ENCODE data around the gene IER3IP1. TPM values are rescaled to one million over a fixed set of nuclear protein-coding genes. Genes with fewer than 3 reads are reported as not detected.
"Not testable (repeated sequence)": the region's sequence is repeated elsewhere in the genome, so short reads cannot be mapped to it uniquely, and the experiment has no call there.

IER3IP1 gene
- total RNA-seq, 1 donor from 2014 or later: 14.2 TPM

GRCh38 chr18:47179520-47179919, 3.4 kb upstream of the IER3IP1 start:
- peaks cover 6% of the 10 kb centered on the region for H3K36me3 Mint-ChIP-seq (ENCODE audit: low read depth)
- no peaks in the 10 kb centered on the region for H3K4me1 Mint-ChIP-seq (ENCODE audit: low read depth)
- DNase-seq (ENCODE audit: low spot score): no peak
- intact Hi-C loops (cut with micrococcal nuclease): no loop called here
- no peak overlapping the region for H3K4me3 Mint-ChIP-seq (ENCODE audit: low read depth)
- H3K27me3 Mint-ChIP-seq (ENCODE audit: low read depth): no peaks in the 10 kb centered on the region
- H3K27ac Mint-ChIP-seq: no peak overlapping the region
- H3K9me3 Mint-ChIP-seq: peaks cover 11% of the 10 kb centered on the region

- no peak for DNase-seq (ENCODE audit: low spot score)
- peak overlapping the region; percentile 71 for H3K27ac Mint-ChIP-seq
- intact Hi-C loops (cut with micrococcal nuclease): no loop called here
Measured at GRCh38 chr18:47175283-47175897, 774 bp downstream of the IER3IP1 start.

DNA sequence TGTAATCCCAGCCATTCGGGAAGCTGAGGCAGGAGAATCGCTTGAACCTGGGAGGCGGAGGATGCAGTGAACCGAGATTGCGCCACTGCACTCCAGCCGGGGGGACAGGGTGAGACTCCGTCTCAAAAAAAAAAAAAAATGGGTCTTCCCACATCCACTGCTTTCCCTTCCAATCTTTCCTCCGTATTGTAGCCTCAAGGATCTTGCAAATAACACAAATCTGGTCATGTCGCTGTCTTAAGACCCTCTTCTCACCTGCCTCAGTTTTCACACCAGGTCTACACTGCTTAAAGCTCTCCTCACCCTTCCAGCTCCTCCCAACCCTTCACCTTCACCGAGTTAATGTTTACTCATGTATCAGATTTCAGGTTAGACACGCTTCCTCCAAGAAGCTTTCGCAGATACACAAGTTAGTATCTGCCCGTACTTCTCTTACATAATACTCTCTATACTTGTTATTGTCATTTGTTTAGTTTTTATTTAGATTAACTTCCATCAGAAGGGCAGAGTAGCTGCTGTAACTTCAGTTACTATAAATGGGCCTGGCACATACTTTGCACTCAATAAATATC, 1.5 kb downstream of the IER3IP1 start:
- Mint-ChIP-seq H3K4me1 (ENCODE audit: low read depth) (no peaks in the 10 kb centered on the region), H3K9me3 (no peaks in the 10 kb centered on the region), H3K27me3 (ENCODE audit: low read depth) (no peaks in the 10 kb centered on the region), H3K27ac (no peak overlapping the region), H3K4me3 (ENCODE audit: low read depth) (no peak overlapping the region), H3K36me3 (ENCODE audit: low read depth) (peaks cover 9% of the 10 kb centered on the region)
- no peak for DNase-seq (ENCODE audit: low spot score)
- intact Hi-C loops (cut with micrococcal nuclease): no loop called here

More at GRCh38 chr18:47175283-47175897, 774 bp downstream of the IER3IP1 start:
- H3K4me3 Mint-ChIP-seq (ENCODE audit: low read depth): no peak overlapping the region
- H3K27me3 Mint-ChIP-seq (ENCODE audit: low read depth): no peaks in the 10 kb centered on the region
- no peaks in the 10 kb centered on the region for H3K9me3 Mint-ChIP-seq
- peaks cover 9% of the 10 kb centered on the region for H3K36me3 Mint-ChIP-seq (ENCODE audit: low read depth)
- H3K4me1 Mint-ChIP-seq (ENCODE audit: low read depth): no peaks in the 10 kb centered on the region

DNA sequence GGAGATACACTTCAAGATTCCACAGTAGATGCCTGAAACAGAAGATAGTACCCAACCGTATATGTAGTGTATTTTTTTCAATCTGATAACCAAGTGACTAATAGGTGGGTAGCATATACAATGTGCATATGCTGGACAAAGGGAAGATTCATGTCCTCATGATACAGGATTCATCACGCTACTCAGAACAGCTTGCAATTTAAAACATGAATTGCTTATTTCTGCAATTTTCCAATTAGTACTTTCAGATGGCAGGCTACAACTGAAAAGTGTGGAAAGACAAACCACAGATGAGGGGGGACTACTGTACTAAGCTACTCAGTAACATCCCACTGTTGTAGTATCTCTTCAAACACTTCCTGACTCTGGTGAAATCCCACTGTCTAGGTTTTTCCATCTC, 3.7 kb downstream of the IER3IP1 start:
- no peak overlapping the region for H3K4me3 Mint-ChIP-seq (ENCODE audit: low read depth)
- peaks cover 14% of the 10 kb centered on the region for H3K36me3 Mint-ChIP-seq (ENCODE audit: low read depth)
- intact Hi-C loops (cut with micrococcal nuclease): no loop called here
- DNase-seq (ENCODE audit: low spot score): no peak
- no peak overlapping the region for H3K27ac Mint-ChIP-seq
- no peaks in the 10 kb centered on the region for H3K4me1 Mint-ChIP-seq (ENCODE audit: low read depth)
- no peaks in the 10 kb centered on the region for H3K9me3 Mint-ChIP-seq
- H3K27me3 Mint-ChIP-seq (ENCODE audit: low read depth): no peaks in the 10 kb centered on the region

GRCh38 chr18:47168913-47169312, 7.3 kb downstream of the IER3IP1 start:
- H3K36me3 Mint-ChIP-seq (ENCODE audit: low read depth): peaks cover 18% of the 10 kb centered on the region
- H3K4me3 Mint-ChIP-seq (ENCODE audit: low read depth): no peak overlapping the region
- intact Hi-C loops (cut with micrococcal nuclease): no loop called here
- no peaks in the 10 kb centered on the region for H3K27me3 Mint-ChIP-seq (ENCODE audit: low read depth)
- H3K27ac Mint-ChIP-seq: no peak overlapping the region
- peaks cover 8% of the 10 kb centered on the region for H3K4me1 Mint-ChIP-seq (ENCODE audit: low read depth)
- DNase-seq (ENCODE audit: low spot score): no peak
- no peaks in the 10 kb centered on the region for H3K9me3 Mint-ChIP-seq

GRCh38 chr18:47168509-47168908, 7.7 kb downstream of the IER3IP1 start:
- Mint-ChIP-seq H3K4me3 (ENCODE audit: low read depth) (no peak overlapping the region), H3K27ac (no peak overlapping the region), H3K9me3 (no peaks in the 10 kb centered on the region), H3K36me3 (ENCODE audit: low read depth) (peaks cover 20% of the 10 kb centered on the region), H3K27me3 (ENCODE audit: low read depth) (no peaks in the 10 kb centered on the region), H3K4me1 (ENCODE audit: low read depth) (peaks cover 12% of the 10 kb centered on the region)
- intact Hi-C loops (cut with micrococcal nuclease): no loop called here
- no peak for DNase-seq (ENCODE audit: low spot score)

GRCh38 chr18:47166294-47166693, 9.9 kb downstream of the IER3IP1 start:
- H3K27ac Mint-ChIP-seq: no peak overlapping the region
- intact Hi-C loops (cut with micrococcal nuclease): no loop called here
- H3K4me1 Mint-ChIP-seq (ENCODE audit: low read depth): peaks cover 14% of the 10 kb centered on the region
- H3K36me3 Mint-ChIP-seq (ENCODE audit: low read depth): peaks cover 17% of the 10 kb centered on the region
- no peak for DNase-seq (ENCODE audit: low spot score)
- H3K9me3 Mint-ChIP-seq: no peaks in the 10 kb centered on the region
- no peak overlapping the region for H3K4me3 Mint-ChIP-seq (ENCODE audit: low read depth)
- no peaks in the 10 kb centered on the region for H3K27me3 Mint-ChIP-seq (ENCODE audit: low read depth)

- Mint-ChIP-seq H3K27me3 (ENCODE audit: low read depth) (no peaks in the 10 kb centered on the region), H3K27ac (no peak overlapping the region), H3K4me1 (ENCODE audit: low read depth) (peaks cover 14% of the 10 kb centered on the region), H3K36me3 (ENCODE audit: low read depth) (peaks cover 13% of the 10 kb centered on the region), H3K4me3 (ENCODE audit: low read depth) (no peak overlapping the region), H3K9me3 (no peaks in the 10 kb centered on the region)
- intact Hi-C loops (cut with micrococcal nuclease): no loop called here
- DNase-seq (ENCODE audit: low spot score): no peak
Measured at GRCh38 chr18:47163241-47163640, 12.9 kb downstream of the IER3IP1 start.

DNA sequence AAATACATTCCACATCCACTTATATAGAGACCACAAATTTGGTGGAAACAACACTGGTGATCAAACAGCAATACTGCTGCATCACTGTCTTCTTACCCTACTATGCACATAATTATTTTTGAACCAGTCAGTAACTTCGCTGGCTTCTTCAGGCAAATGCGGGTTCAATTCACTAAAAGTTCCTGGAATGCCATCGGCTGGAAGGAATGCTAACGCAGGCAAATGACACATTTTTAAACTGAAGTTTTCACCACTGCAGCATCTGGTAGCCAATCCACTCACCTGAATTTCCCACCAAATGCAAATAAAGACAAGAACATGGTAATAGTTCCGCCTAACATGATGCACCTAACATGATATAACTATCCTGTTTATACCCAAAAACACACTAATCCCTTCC, 15.9 kb downstream of the IER3IP1 start:
- peaks cover 19% of the 10 kb centered on the region for H3K36me3 Mint-ChIP-seq (ENCODE audit: low read depth)
- H3K27ac Mint-ChIP-seq: no peak overlapping the region
- peaks cover 11% of the 10 kb centered on the region for H3K4me1 Mint-ChIP-seq (ENCODE audit: low read depth)
- DNase-seq (ENCODE audit: low spot score): no peak
- intact Hi-C loops (cut with micrococcal nuclease): no loop called here
- no peak overlapping the region for H3K4me3 Mint-ChIP-seq (ENCODE audit: low read depth)
- no peaks in the 10 kb centered on the region for H3K9me3 Mint-ChIP-seq
- no peaks in the 10 kb centered on the region for H3K27me3 Mint-ChIP-seq (ENCODE audit: low read depth)

DNA sequence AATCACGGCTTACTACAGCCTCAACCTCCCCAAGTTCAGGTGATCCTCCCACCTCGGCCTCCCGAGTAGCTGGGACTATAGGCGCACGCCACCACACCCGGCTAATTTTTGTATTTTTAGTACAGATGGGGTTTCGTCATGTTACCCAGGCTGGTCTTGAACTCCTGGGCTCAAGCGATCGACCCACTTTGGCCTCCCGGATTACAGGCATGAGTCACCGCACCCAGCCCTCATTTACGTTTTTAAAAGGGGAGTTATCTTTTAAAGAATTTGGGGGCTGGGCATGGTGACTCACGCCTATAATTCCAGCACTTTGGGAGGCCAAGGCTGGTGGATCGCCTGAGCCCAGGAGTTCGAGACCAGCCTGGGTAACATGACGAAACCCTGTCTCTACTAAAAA, 17.8 kb downstream of the IER3IP1 start:
- intact Hi-C loops (cut with micrococcal nuclease): loop anchor here (10.0 kb wide), 1 partner anchor 244 kb away; the partner anchor contains the start of genes KATNAL2 and PIAS2
- not testable (repeated sequence) for H3K9me3 Mint-ChIP-seq; H3K4me1 Mint-ChIP-seq (ENCODE audit: low read depth); H3K27me3 Mint-ChIP-seq (ENCODE audit: low read depth); H3K4me3 Mint-ChIP-seq (ENCODE audit: low read depth); H3K27ac Mint-ChIP-seq; DNase-seq (ENCODE audit: low spot score)
- peaks cover 20% of the 10 kb centered on the region for H3K36me3 Mint-ChIP-seq (ENCODE audit: low read depth)

DNA sequence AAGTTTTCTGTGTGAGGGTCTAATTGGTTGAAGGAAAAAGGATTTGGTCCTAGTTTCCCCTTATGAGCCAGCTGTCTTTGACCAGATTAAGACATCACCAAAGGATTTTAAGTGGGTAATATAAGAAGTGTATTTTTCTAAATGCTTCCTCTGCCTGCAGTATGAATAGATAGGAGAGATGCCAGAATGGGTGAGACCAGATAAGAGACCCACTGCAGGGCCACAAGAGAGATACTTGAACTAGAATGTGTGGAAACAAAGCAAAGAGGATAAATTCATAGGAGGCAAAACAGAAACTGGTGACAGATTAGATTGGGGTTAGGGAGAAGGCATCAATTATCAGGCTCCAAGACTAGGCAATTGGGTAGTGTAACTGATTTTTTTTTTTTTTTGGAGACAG, 24.7 kb downstream of the IER3IP1 start:
- H3K9me3 Mint-ChIP-seq: no peaks in the 10 kb centered on the region
- intact Hi-C loops (cut with micrococcal nuclease): loop anchor here (10.0 kb wide), 1 partner anchor 237 kb away; the partner anchor contains the start of genes KATNAL2 and PIAS2
- no peaks in the 10 kb centered on the region for H3K27me3 Mint-ChIP-seq (ENCODE audit: low read depth)
- peaks cover 26% of the 10 kb centered on the region for H3K4me1 Mint-ChIP-seq (ENCODE audit: low read depth)
- H3K27ac Mint-ChIP-seq: no peak overlapping the region
- H3K4me3 Mint-ChIP-seq (ENCODE audit: low read depth): peak overlapping the region; percentile 95
- no peak for DNase-seq (ENCODE audit: low spot score)
- peaks cover 30% of the 10 kb centered on the region for H3K36me3 Mint-ChIP-seq (ENCODE audit: low read depth)

DNA sequence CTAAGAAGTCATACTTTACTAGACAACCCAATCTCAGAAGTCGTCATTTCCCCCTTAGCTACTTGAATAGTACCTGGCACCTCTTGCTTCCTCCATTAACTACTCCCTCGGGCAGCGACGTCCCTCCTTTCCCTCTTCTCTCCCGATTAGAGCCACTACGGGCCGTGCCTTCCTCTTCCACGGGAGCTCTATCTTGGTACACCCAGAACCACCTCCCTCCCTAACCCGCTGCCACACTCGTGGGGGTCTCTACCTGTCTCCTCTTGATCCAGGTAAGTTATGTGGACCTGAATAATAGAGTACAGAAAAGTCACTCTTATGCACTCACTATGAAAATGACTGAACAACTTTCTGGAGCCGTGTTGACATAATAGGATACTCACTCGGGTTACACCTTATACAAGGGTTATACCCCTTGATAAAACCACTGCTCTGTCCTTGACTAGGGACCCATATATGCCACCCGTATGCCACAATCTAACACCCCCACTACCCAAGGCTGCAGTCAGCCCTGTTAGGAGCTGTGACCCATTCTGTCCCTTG, 25.3 kb downstream of the IER3IP1 start:
- Mint-ChIP-seq H3K36me3 (ENCODE audit: low read depth) (peaks cover 24% of the 10 kb centered on the region), H3K4me3 (ENCODE audit: low read depth) (peak overlapping the region; percentile 95)
- intact Hi-C loops (cut with micrococcal nuclease): loop anchor here (1.0 to 10.0 kb wide), 3 partner anchors 25 to 236 kb away; partner anchors contain the start of genes IER3IP1, KATNAL2 and PIAS2

More for the DNA sequence above, 25.3 kb downstream of the IER3IP1 start:
- DNase-seq (ENCODE audit: low spot score): no peak
- Mint-ChIP-seq H3K27ac (peak overlapping the region; percentile 92), H3K4me1 (ENCODE audit: low read depth) (peaks cover 26% of the 10 kb centered on the region), H3K27me3 (ENCODE audit: low read depth) (no peaks in the 10 kb centered on the region), H3K9me3 (no peaks in the 10 kb centered on the region)
